ENCODE measurements around the gene GABBR2. TPM values are rescaled to one million over a fixed set of nuclear protein-coding genes. Genes with fewer than 3 reads are reported as not detected.

Gene GABBR2
- total and polyA plus RNA-seq, 2 of the 8 experiments (the other 6 are each of a cell fraction or from before 2014, with no cell fraction given), result 0.50 to 1.2 TPM

DNA sequence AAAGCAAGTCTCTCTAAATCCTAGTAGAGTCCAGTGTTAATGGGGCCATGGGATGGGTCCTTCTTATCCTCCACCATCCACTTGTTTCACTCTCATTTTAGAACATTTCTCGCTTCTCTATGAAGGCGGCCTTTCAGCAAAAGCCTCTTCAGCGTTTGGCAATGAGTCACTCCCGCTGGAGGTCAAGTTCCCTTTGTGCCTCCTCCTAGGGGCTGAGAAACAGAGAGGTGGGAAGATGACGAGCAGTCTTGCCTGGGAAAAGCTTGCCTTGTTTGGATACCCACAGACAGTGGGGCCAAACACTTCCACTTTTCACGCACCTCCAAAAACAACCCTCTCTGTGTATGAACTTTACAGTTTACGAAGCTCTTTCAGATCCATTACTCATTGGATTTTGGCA lies 168.8 kb downstream of the GABBR2 start (continued):
- TF ChIP-seq, protein P1, sequence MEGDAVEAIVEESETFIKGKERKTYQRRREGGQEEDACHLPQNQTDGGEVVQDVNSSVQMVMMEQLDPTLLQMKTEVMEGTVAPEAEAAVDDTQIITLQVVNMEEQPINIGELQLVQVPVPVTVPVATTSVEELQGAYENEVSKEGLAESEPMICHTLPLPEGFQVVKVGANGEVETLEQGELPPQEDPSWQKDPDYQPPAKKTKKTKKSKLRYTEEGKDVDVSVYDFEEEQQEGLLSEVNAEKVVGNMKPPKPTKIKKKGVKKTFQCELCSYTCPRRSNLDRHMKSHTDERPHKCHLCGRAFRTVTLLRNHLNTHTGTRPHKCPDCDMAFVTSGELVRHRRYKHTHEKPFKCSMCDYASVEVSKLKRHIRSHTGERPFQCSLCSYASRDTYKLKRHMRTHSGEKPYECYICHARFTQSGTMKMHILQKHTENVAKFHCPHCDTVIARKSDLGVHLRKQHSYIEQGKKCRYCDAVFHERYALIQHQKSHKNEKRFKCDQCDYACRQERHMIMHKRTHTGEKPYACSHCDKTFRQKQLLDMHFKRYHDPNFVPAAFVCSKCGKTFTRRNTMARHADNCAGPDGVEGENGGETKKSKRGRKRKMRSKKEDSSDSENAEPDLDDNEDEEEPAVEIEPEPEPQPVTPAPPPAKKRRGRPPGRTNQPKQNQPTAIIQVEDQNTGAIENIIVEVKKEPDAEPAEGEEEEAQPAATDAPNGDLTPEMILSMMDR (IDR thresholded peaks at IDR 0.05; ENCODE audit: control extremely low read depth in 1 of 3, insufficient read depth in 1 of 3, low read depth in 1 of 3, low read length in 3 of 3), result no peak
- no peak for TF ChIP-seq POLR2A (IDR thresholded peaks at IDR 0.05; ENCODE audit: control extremely low read depth in 1 of 2, low read depth in 2 of 2, low read length in 2 of 2)
- no peak for TF ChIP-seq ZNF274 (IDR thresholded peaks at IDR 0.05; ENCODE audit: borderline replicate concordance, extremely low read depth, low read length)
- TF ChIP-seq NANOG (IDR thresholded peaks at IDR 0.05; ENCODE audit: insufficient read depth, low read depth, low read length, poor library complexity, severe bottlenecking), result no peak
- TF ChIP-seq SUZ12 (IDR thresholded peaks at IDR 0.05; ENCODE audit: low read length), result no peak
- TF ChIP-seq BCL11A (IDR thresholded peaks at IDR 0.05; ENCODE audit: low read depth in 2 of 2, low read length in 2 of 2), result no peak
- no peak for TF ChIP-seq CBX5 (IDR thresholded peaks at IDR 0.05; ENCODE audit: low read depth, low read length)
- TF ChIP-seq SIRT6 (IDR thresholded peaks at IDR 0.05; ENCODE audit: low read length), result no peak
- TF ChIP-seq JUN (IDR thresholded peaks at IDR 0.05; ENCODE audit: low read depth, low read length), result no peak
- no peak for TF ChIP-seq EZH2 (IDR thresholded peaks at IDR 0.05; ENCODE audit: low read depth, low read length, severe bottlenecking)

All from H1 (cell line).